ENCODE results near the gene BEST4. TPM values are rescaled to one million over a fixed set of nuclear protein-coding genes. Genes with fewer than 3 reads are reported as not detected.

Gene BEST4
- polyA plus RNA-seq, 1 of the 3 experiments (the other 2 are of a cell fraction): 0.12 TPM

DNA sequence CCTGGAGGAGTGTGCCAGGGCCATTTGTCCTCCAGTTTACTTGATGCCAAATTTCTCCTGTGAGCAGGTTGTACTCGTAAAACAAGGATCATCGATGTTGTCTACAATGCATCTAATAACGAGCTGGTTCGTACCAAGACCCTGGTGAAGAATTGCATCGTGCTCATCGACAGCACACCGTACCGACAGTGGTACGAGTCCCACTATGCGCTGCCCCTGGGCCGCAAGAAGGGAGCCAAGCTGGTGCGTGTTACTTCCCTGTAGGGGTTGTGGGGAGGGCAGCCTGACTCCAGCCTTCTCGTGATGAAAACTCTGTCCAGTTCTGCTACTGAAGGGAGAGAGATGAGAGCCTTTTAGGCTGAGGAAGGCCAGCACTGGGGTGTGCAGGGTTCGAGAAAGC, 10.4 kb downstream of the BEST4 start:
- TF ChIP-seq MEF2A (IDR thresholded peaks at IDR 0.05; ENCODE audit: borderline replicate concordance, low read depth): no peak
- no peak for TF ChIP-seq POLR2AphosphoS5 (IDR thresholded peaks at IDR 0.05; ENCODE audit: low read depth, low read length)
- no peak for TF ChIP-seq RXRA (IDR thresholded peaks at IDR 0.05; ENCODE audit: borderline replicate concordance, low read depth)
- no peak for TF ChIP-seq GABPA (IDR thresholded peaks at IDR 0.05; ENCODE audit: low read depth)
- no peak for TF ChIP-seq TAF1 (IDR thresholded peaks at IDR 0.05; ENCODE audit: borderline replicate concordance, low read depth, low read length)
- TF ChIP-seq FOSL2 (IDR thresholded peaks at IDR 0.05; ENCODE audit: borderline replicate concordance, low read depth): no peak
- TF ChIP-seq JUND (IDR thresholded peaks at IDR 0.05): no peak
- TF ChIP-seq, protein P1, sequence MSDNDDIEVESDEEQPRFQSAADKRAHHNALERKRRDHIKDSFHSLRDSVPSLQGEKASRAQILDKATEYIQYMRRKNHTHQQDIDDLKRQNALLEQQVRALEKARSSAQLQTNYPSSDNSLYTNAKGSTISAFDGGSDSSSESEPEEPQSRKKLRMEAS (IDR thresholded peaks at IDR 0.05; ENCODE audit: low read depth): no peak
- TF ChIP-seq, protein P2, sequence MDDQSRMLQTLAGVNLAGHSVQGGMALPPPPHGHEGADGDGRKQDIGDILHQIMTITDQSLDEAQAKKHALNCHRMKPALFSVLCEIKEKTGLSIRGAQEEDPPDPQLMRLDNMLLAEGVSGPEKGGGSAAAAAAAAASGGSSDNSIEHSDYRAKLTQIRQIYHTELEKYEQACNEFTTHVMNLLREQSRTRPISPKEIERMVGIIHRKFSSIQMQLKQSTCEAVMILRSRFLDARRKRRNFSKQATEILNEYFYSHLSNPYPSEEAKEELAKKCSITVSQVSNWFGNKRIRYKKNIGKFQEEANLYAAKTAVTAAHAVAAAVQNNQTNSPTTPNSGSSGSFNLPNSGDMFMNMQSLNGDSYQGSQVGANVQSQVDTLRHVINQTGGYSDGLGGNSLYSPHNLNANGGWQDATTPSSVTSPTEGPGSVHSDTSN (IDR thresholded peaks at IDR 0.05): no peak
- TF ChIP-seq NRF1 (IDR thresholded peaks at IDR 0.05; ENCODE audit: low read depth, low read length): no peak
- no peak for TF ChIP-seq SMC3 (IDR thresholded peaks at IDR 0.05; ENCODE audit: low read depth, low read length)
- 72% methylated on average over 13 of the region's 14 CpGs for WGBS (ENCODE audit: low lambda C conversion rate)
- no peaks in the 10 kb centered on the region for H3K9me2 ChIP-seq
- peaks cover 41% of the 10 kb centered on the region for H4K20me1 ChIP-seq (ENCODE audit: insufficient read depth)
- no peak for DNase-seq
- ChIA-PET CTCF (interaction anchor here (0.7 to 1.1 kb wide), 3 partner anchors 9 to 65 kb away, joined by 3 to 7 read pairs (median 5); no protein-coding TSS in a partner anchor), POLR2A (interaction anchor here (1.1 kb wide), 1 partner anchor 15 kb away, joined by 3 read pairs; no protein-coding TSS in a partner anchor)
- H3K9me3 ChIP-seq: no peaks in the 10 kb centered on the region
- H3K79me2 ChIP-seq (ENCODE audit: insufficient read depth): peaks cover 56% of the 10 kb centered on the region
- H2AFZ ChIP-seq (ENCODE audit: low read depth): no peak overlapping the region
- peaks cover 14 to 16% of the 10 kb centered on the region in 2 experiments; a peak in 3 of 4 replicates for H3K4me1 ChIP-seq (ENCODE audit: control insufficient read depth in 1 of 2, insufficient read depth in 2 of 2, low read depth in 1 of 2, low read length in 1 of 2)
- 0 out of 4 replicates have a peak overlapping the region, but pooled peaks of 1 of the 2 experiments have one; percentile 12 for H3K27ac ChIP-seq (ENCODE audit: low read depth in 2 of 2, low read length in 1 of 2)
- peak overlapping the region; percentile 54 to 79 for H3K4me3 ChIP-seq (ENCODE audit: low read depth in 2 of 2, low read length in 1 of 2)
- H3K4me2 ChIP-seq: peak overlapping the region; percentile 98
- peaks cover 22 to 58% of the 10 kb centered on the region in 2 experiments for H3K36me3 ChIP-seq (replicated peaks in 1 of 2; ENCODE audit: control insufficient read depth in 1 of 2, insufficient read depth in 2 of 2, low read length in 1 of 2)
- H3K27me3 ChIP-seq (ENCODE audit: insufficient read depth): no peaks in the 10 kb centered on the region
- H3K9ac ChIP-seq: peak overlapping the region; percentile 93
- H3F3A ChIP-seq (replicated peaks; ENCODE audit: insufficient read depth): peaks cover 72% of the 10 kb centered on the region

DNA sequence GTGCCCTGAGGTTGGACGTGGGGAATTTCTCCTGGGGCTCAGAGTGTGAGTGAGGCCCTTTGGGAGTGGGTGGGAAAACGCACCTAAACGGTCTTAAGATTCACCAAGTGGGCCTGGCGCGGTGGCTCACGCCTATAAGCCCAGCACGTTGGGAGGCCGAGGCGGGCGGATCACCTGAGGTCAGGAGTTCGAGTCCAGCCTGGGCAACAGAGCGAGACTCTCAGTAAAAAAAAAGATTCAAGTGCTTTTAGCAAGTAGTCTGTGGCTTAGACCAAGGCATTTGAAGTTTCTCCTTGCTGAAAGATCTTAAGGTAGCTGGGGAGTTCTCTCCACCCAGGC, 11.3 kb downstream of the BEST4 start:
- WGBS (ENCODE audit: low lambda C conversion rate): 13% methylated on average over 12 of the region's 12 CpGs
- Histone ChIP-seq H2AFZ (ENCODE audit: low read depth) (no peak overlapping the region), H3K79me2 (ENCODE audit: insufficient read depth) (peaks cover 56% of the 10 kb centered on the region), H4K20me1 (ENCODE audit: insufficient read depth) (peaks cover 41% of the 10 kb centered on the region), H3K36me3 (replicated peaks in 1 of 2; ENCODE audit: control insufficient read depth in 1 of 2, insufficient read depth in 2 of 2, low read length in 1 of 2) (peaks cover 22 to 57% of the 10 kb centered on the region in 2 experiments), H3K4me3 (ENCODE audit: low read depth in 2 of 2, low read length in 1 of 2) (peak overlapping the region; percentile 54 to 79), H3F3A (replicated peaks; ENCODE audit: insufficient read depth) (peaks cover 64% of the 10 kb centered on the region), H3K9ac (peak overlapping the region; percentile 93), H3K27ac (ENCODE audit: low read depth in 2 of 2, low read length in 1 of 2) (peak overlapping the region in 1 of 2 experiments; percentile 87; a peak in 1 of 4 replicates), H3K4me2 (peak overlapping the region; percentile 98), H3K9me2 (no peaks in the 10 kb centered on the region), H3K9me3 (no peaks in the 10 kb centered on the region), H3K27me3 (ENCODE audit: insufficient read depth) (no peaks in the 10 kb centered on the region), H3K4me1 (ENCODE audit: control insufficient read depth in 1 of 2, insufficient read depth in 2 of 2, low read depth in 1 of 2, low read length in 1 of 2) (peaks cover 14 to 16% of the 10 kb centered on the region in 2 experiments; a peak in 3 of 4 replicates)
- no peak for DNase-seq
- no peak for TF ChIP-seq POLR2AphosphoS5 (IDR thresholded peaks at IDR 0.05; ENCODE audit: low read depth, low read length)
- no peak for TF ChIP-seq MXI1 (IDR thresholded peaks at IDR 0.05; ENCODE audit: low read depth, low read length)
- no peak for TF ChIP-seq RCOR1 (IDR thresholded peaks at IDR 0.05; ENCODE audit: low read length)
- TF ChIP-seq, protein P3, sequence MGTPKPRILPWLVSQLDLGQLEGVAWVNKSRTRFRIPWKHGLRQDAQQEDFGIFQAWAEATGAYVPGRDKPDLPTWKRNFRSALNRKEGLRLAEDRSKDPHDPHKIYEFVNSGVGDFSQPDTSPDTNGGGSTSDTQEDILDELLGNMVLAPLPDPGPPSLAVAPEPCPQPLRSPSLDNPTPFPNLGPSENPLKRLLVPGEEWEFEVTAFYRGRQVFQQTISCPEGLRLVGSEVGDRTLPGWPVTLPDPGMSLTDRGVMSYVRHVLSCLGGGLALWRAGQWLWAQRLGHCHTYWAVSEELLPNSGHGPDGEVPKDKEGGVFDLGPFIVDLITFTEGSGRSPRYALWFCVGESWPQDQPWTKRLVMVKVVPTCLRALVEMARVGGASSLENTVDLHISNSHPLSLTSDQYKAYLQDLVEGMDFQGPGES (IDR thresholded peaks at IDR 0.05; ENCODE audit: low read depth, low read length): no peak
- no peak for TF ChIP-seq TCF12 (IDR thresholded peaks at IDR 0.05)
- TF ChIP-seq RFX5 (IDR thresholded peaks at IDR 0.05; ENCODE audit: low read length): no peak
- no peak for TF ChIP-seq TAF1 (IDR thresholded peaks at IDR 0.05; ENCODE audit: borderline replicate concordance, low read depth, low read length)
- no peak for TF ChIP-seq GATA2 (CRISPR knock-in tag; IDR thresholded peaks at IDR 0.05)
- no peak for TF ChIP-seq NFIC (IDR thresholded peaks at IDR 0.05; ENCODE audit: borderline replicate concordance)
- CTCF ChIA-PET: interaction anchor here (1.4 to 2.7 kb wide), 3 partner anchors 9 to 46 kb away, joined by 3 to 16 read pairs (median 5); partner anchors contain the start of gene RNU5D-1
- POLR2A ChIA-PET: interaction anchor here (1.4 to 2.5 kb wide), 7 partner anchors 8 to 210 kb away, joined by 5 to 22 read pairs (median 13); partner anchors contain the start of genes BTBD19, EIF2B3 and RNU5D-1

Measured in SK-N-SH (cell line).